Kidney (tissue), 14 donors: ENCODE measurements around the gene AAGAB. TPM values are rescaled to one million over a fixed set of nuclear protein-coding genes. Genes with fewer than 3 reads are reported as not detected.

Experiments
- DNase-seq, 5 donors: peaks; one replicate each; pipeline ENCODE4 v3.0.0-alpha.2; 2013 to 2020
- FAIRE-seq: peaks from 2 replicates; lab custom pipeline; 2012; peaks lifted over from hg19 to GRCh38; lab: Jason Lieb, UNC
- H3K27ac ChIP-seq, 2 donors: one replicate each; pipeline ENCODE4 v1.7.0; 2013; ENCODE audit warnings: low read depth in 2 of 2, low read length in 2 of 2, inconsistent platforms in 1 of 2
- H3K27me3 ChIP-seq: one replicate; pipeline ENCODE4 v1.7.1; 2013; ENCODE audit warnings: low read length, inconsistent platforms; ENCODE audit not compliant: control insufficient read depth, insufficient read depth
- H3K36me3 ChIP-seq, 3 donors: one replicate each; pipeline versions ENCODE4 v1.7.0 to v1.7.1; 2013; ENCODE audit warnings: low read length in 3 of 3, control low read depth in 1 of 3, inconsistent platforms in 1 of 3; ENCODE audit not compliant: insufficient read depth in 3 of 3, control insufficient read depth in 2 of 3
- H3K4me1 ChIP-seq, 3 donors: one replicate each; pipeline versions ENCODE4 v1.7.0 to v1.7.1; 2013; ENCODE audit warnings: low read length in 3 of 3, inconsistent platforms in 1 of 3, low read depth in 1 of 3; ENCODE audit not compliant: control insufficient read depth in 2 of 3, insufficient read depth in 2 of 3
- H3K4me3 ChIP-seq, 3 donors: one replicate each; pipeline versions ENCODE4 v1.7.0 to v1.8.1; 2013; ENCODE audit warnings: low read length in 3 of 3, control low read depth in 1 of 3, inconsistent platforms in 1 of 3
- H3K9ac ChIP-seq, 3 donors: one replicate each; pipeline versions ENCODE4 v1.7.0 to v1.7.1; 2013; ENCODE audit warnings: low read length in 3 of 3, control low read depth in 1 of 3, inconsistent platforms in 1 of 3
- H3K9me3 ChIP-seq, 3 donors: one replicate each; pipeline versions ENCODE4 v1.7.0 to v1.7.1; 2013; ENCODE audit warnings: low read length in 3 of 3, control low read depth in 1 of 3, inconsistent platforms in 1 of 3; ENCODE audit not compliant: control insufficient read depth in 2 of 3, insufficient read depth in 1 of 3
- CTCF ChIP-seq: IDR thresholded peaks from 3 replicates; pipeline ENCODE4 v1.5.1; 2012; ENCODE audit warnings: mild to moderate bottlenecking, moderate library complexity, borderline replicate concordance; ENCODE audit not compliant: insufficient read depth; ENCODE audit errors: extremely low read depth
- intact Hi-C: fragments of 100-400 bp; cut with DNase I; formaldehyde crosslinking; loops from one replicate; pipeline ENCODE4 v1.11.1; 2022
- polyA plus RNA-seq: library from polyadenylated mRNA; stranded (reverse); fragments of 350-450 nt; fragmentation: Illumina TruSeq; extraction: RNeasy Lipid Tissue Mini Kit (QIAGEN cat#74804); gene quantifications from one replicate; pipeline ENCODE4 v1.2.3, GENCODE V29; 2014; ENCODE audit warnings: low read depth, low replicate concordance; ENCODE audit not compliant: insufficient read depth
- total RNA-seq: library from RNA; stranded (reverse); fragmentation: NEBNext Ultra II Directional; extraction: Animal tissue kit (Norgen Biotek cat#: 25700); gene quantifications from one replicate; pipeline ENCODE4 v1.2.1, GENCODE V29; 2021
- donor health status: control.
- donor health status: control.
- donor health status: control.
- donor health status: control.
- donor health status: control.
- donor health status: DM: yes; HTN: yes; CAD: no.
- donor health status: Normal renal cell carcinoma (clear cell type).

Gene AAGAB
- total and polyA plus RNA-seq, 2 donors from 2014 or later = 40.7 to 44.0 TPM

- intact Hi-C loops = no loop called here
- FAIRE-seq = no peak
- H3K27me3 ChIP-seq = no peaks in the 10 kb centered on the region
- TF ChIP-seq CTCF = no peak
- H3K27ac ChIP-seq = no peak overlapping the region
- no peak overlapping the region for H3K9ac ChIP-seq
- H3K4me3 ChIP-seq = no peak overlapping the region
- DNase-seq = peak in 1 of 5 donors; percentile 27
- no peaks in the 10 kb centered on the region for H3K9me3 ChIP-seq
- peaks cover 0 to 2% (median 0%) of the 10 kb centered on the region in 3 donors for H3K36me3 ChIP-seq
- no peaks in the 10 kb centered on the region for H3K4me1 ChIP-seq
Observed at GRCh38 chr15:67207555-67208207, 46.8 kb downstream of the AAGAB start.

GRCh38 chr15:67202991-67203390 is 51.5 kb downstream of the AAGAB start:
- H3K9me3 ChIP-seq = no peaks in the 10 kb centered on the region
- DNase-seq (no peak), FAIRE-seq (no peak)
- intact Hi-C loops = no loop called here
- H3K36me3 ChIP-seq = peaks cover 0 to 5% (median 0%) of the 10 kb centered on the region in 3 donors
- H3K4me3 ChIP-seq = no peak overlapping the region
- TF ChIP-seq CTCF = no peak
- no peaks in the 10 kb centered on the region for H3K4me1 ChIP-seq
- H3K9ac ChIP-seq = no peak overlapping the region
- no peak overlapping the region for H3K27ac ChIP-seq
- H3K27me3 ChIP-seq = no peaks in the 10 kb centered on the region

GRCh38 chr15:67202091-67202490 is 52.4 kb downstream of the AAGAB start:
- Histone ChIP-seq H3K27me3 (no peaks in the 10 kb centered on the region), H3K9ac (no peak overlapping the region), H3K4me1 (no peaks in the 10 kb centered on the region), H3K36me3 (peaks cover 0 to 5% (median 0%) of the 10 kb centered on the region in 3 donors), H3K4me3 (no peak overlapping the region), H3K27ac (no peak overlapping the region), H3K9me3 (no peaks in the 10 kb centered on the region)
- no peak for DNase-seq
- intact Hi-C loops = no loop called here
- FAIRE-seq = no peak
- TF ChIP-seq CTCF = no peak
